Stimulated activated CD8-positive, alpha-beta memory T cell treated with anti-CD3 and anti-CD28 coated beads, Interleukin-4, amount 100 ng/mL, for 1 hour (primary cell): ENCODE data around the gene EPOP.

Experiments
- DNase-seq, 2 donors: peaks; one replicate each; pipeline ENCODE4 v3.0.0-alpha.2; 2020; ENCODE audit warnings: low read depth in 2 of 2, low spot score in 1 of 2

EPOP gene

DNA sequence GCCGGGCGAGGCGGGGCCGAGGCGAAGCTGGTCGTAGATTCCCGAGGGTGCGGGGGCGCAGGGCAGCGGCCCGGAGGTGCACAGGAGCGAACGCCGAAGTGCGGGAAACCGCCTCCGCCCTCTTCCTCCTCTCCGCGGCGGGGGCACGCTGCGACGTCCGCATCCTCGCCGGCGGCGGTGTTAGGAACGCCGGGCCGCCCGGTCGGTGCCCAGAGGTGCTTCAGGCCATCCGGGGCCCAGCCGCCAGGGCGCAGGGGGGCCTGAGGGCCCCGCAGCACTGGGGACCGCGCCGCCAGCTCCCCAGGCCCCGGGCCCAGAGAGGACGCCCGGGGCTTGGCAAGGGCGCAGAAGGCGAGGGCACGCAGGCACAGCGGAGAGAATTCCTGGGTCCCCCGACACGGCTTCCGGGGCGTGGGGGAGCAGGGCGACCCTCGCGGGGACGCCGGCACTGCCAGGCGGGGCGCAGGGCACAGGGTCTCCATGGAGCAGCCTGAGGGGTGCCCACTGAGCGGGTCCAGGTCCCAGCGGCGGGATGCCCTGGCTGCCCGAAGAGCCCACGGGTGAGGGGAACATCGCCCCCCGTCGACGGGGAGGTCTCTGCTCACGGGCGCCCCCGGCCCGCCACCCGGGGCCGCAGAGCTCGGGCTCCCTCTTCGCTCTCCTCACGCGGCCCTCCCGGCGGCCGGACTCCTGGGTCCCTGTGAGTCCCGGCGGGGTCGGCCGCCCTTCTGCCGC lies 576 bp downstream of the EPOP start:
- no peak for DNase-seq

DNA sequence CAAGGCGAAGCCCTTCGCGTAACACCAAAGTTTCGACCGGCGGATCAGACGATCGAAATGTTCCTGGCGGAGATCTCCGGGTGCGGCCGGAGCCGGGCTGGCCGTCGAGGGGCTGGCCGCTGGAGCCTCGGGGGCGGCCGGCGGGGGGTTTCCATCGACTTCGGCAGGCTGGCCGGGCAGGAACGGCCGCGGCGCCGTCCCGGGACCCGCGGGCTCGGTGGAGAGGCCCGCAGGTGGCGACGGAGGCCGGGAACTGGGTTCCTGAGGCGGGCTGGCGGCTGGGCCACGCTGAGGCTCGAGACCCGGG lies 1.1 kb downstream of the EPOP start:
- DNase-seq = no peak

DNA sequence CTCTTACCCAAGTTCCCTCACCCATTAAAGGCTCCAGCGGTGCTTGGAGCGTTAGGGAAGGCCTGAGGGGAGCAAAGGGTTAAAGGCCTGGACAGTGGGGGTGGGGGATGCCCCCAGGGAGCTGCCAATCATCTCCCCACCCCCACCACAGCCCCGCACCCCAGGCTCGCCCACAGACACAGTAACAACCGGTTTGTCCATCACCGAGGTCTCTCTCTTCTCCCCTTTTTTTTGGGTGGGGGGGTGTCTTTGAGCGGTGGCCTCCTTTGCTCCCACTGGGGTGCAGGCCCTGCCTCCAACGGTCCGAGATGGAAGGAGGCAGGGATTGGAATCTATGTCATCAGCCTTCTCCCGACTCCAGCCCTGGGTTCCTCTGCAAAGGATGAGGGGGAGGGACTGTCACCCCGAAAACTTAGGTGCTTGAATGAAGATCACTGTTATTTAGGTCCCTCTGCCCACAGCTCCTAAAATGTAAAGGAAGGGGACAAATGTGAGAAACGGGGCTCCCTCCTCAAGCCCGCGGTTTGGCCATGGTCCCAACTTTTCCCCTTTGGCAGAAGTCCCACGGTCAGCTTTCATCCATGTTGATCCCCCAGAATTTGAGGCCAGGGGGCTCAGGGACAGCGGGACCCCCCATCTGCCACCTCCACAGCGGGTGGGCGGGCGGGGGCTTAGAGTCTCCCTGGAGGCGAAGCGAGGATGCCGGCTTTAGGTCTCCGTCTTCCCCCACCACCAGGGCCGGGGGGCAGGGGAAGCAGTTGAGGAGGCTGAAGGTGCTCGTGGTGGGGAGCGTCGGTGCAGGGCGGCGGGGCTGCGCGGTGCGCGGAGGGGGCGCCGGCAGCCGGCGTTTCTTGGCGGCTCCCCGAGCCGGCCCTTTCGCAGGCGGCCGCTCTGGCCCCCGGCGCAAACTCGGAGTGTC lies 1.7 kb downstream of the EPOP start:
- no peak for DNase-seq

DNA sequence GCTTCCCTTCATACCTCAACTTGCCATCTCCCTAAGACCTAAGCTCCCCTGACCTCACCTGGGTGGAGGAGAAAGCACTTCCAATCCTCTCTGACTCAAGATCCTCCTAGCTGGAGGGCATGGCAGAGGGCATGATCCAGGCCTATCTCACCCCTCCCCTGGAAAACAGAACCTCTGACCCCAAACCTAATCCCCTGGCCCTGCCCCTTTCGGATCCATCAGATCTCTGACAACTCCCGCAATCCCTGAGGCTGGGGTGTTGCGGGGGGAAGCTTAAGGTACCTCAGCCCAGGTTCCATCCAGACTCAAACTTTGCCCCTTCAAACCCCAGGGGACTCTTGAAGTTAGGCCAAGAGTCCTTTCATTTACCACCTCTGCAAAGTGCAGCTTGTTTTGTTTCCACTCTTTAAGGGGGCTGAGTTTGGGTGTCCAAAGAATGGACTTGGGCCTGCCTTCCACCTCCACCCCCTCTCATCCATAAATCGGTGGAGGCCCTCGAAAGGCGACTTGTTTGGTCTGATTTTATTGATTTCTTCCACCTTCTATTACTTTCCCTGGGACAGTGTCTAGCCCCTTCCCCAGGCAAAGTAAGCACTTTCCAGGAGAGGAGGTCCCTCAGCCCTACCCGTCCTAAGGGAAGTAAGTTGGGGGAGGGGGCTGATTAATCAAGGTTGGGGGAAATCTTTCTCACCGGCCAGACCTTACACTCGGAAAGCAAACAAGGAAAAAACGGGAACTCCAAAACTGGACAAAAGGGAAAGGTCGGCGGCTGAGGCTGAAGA lies 2.6 kb downstream of the EPOP start:
- DNase-seq = no peak

DNA sequence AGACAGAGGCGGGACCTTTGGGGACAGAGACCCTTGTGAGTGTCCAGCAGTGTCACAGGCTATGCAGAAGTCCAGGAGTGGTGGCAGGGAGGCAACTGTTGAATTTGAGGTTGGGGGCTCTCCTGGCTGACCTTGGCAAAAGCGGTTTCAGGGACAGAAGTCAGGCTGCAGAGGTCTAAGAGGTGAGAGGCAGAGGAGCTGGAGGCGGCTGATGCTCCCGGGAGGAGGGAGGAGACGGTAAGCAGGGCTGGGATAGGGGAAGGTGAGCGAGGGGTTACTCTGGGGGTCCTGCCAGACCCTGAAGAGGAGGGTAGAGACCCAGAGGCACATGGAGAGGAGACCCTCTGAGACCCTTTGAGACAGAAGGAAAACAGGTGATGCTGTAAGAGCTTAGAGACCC lies 5.2 kb downstream of the EPOP start:
- DNase-seq = no peak

DNA sequence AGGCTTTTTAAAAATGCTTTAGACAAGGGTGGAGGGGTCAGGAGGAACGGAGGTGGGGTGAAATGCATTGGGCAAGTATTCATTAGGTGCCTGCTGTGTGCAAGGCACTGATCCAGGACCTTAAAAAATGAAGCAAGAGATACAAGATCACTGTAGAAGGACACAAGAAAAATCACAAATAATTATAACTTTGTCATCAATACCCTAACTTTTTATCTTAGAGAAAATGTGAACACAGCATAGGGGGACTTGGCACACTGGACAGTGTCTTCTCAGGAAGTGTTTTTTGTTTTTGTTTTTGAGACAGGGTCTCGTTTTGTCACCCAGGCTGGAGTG lies 7.0 kb downstream of the EPOP start:
- no peak for DNase-seq

DNA sequence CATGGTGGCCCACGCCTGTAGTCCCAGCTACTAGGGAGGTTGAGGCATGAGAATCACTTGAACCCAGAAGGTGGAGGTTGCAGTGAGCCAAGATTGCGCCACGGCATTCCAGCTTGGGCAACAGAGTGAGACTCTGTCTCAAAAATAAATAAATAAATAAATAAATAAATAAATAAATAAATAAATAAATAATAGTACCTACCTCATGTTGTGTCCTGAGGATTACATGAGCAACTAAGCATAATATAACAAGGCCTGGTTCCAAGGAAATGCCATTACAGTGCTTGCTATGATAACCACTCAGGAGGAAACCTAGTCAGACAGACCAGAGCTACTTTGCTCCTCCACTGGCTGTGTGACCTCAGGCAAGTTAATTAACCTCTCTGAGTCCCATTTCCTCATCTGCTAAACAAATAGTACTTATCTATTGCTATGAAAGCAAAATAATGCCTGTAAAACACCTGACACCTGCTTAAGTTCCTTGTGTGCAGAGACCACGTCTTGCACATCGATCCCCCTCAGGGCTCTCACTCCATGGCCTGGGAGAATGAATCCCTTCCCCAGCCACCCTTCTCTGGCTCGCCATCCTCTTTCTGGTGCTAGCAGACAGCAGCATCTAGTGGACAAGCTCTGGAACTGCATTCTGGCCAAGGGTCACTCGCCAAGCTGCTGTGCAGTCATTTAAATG lies 7.5 kb downstream of the EPOP start:
- DNase-seq = peak in 1 of 2 donors; percentile 25

DNA sequence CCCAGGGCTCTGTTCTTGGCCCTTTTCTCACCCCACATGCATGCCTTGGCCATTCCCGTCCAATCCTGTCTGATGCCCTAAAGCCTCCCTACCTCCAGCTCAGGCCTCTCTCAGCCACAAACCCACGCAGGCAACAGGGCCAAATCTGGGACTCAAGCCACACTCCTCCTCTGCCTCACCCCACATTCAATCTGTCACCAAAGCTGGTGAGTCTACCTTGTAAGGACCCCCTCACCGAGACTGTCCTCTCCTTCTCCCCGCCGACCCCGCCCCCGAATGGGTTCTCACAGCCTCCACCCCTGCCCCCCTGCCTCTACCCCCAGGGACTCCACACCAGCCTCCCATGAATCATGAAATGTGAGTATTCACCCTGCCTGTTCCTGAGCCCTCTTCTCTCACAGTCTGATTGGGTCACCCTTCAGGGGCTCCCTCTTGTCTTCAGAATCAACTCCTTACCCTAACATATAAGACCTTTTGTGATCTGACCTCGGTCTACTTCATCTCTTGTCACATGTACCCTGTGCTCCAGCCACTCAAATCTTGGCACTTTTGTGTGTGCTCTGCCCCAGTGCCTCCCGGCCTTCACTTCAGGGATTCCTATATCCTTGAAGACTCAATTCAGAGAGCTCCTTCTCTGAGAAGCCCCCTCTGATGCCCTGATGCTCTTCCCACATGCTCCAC lies 10.7 kb downstream of the EPOP start:
- no peak for DNase-seq

DNA sequence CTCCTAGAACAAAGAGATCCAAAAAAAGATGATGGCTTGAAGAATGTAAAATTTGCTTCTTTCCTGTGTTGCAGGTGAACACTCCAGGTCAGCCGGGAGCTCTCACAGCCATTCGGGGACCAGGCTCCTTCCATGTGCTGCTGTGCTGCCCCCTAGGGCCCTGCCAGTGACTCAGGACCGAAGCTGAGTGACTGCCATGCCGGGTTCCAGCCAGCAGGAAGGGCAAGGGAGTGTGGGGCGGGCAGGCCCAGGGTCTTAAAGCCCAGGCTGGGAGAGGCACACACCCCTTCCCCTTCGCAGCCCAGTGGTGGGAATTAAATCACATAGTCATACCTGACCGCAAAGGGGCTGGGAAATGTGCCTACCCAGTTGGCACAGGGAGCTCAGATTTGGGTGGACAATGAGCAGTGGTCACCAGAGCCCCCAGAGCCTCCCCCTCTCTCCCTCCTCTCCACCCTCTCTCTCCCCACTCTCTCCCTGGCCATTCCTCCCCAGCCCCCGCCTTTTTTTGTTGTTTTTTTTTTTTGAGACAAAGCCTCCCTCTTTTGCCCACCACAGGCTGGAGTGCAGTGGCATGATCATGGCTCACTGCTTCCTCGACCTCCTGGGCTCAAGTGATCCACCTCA lies 11.5 kb downstream of the EPOP start:
- DNase-seq = no peak

DNA sequence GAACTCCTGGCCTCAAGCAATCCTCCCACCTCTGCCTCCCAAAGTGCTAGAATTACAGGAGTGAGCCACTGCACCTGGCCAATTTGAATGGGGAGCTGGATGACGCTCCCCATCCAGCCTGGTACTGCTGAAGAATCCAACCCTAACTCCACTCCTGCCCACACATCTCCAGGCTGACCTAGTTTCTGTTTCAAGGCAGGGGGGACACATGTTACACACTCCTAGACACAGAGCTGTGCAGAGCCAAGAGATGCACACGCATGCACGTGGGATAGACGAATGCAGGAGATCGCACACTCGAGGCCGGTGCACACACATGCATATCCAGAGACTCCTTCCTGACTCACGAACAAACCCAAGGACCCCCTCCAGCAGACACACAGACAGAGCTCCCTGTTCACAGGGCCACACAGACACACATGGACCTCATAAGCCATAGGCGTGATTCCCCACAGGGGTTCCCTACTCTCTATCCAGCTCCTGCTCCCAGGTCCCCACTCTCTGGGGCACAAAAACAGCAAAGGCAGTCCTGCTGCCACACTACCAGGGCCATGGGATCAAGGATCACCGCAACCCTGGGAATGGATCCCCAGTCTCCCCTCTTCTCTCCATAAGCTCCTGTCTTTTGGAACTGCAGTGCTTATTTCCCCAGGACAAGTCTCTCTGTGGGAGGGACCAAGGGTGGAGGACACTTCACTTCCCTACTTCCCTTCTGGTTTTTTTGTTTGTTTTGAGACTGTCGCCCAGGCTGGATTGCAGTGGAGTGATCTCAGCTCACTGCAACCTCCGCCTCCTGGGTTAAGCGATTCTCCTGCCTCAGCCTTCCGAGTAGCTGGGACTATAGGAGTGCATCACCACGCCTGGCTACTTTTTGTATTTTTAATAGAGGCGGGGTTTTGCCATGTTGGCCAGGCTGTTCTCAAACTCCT lies 14.4 kb downstream of the EPOP start:
- no peak for DNase-seq

DNA sequence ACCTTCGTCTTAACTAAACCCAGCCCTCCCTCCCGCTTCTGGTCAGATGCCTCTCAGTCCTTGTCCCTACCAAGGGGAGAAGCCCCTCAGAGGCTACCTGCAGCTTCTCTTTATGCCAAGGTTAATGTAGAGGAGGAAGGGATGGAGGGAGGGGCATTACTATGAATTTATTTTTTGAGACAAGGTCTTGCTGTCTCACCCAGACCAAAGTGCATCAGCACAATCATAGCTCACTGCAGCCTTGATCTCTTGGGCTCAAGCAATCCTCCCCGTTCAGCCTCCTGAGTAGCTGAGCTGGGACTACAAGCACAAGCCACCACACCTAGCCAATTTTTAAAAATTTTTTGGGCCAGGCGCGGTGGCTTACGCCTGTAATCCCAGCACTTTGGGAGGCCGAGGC lies 15.3 kb downstream of the EPOP start:
- DNase-seq = no peak

DNA sequence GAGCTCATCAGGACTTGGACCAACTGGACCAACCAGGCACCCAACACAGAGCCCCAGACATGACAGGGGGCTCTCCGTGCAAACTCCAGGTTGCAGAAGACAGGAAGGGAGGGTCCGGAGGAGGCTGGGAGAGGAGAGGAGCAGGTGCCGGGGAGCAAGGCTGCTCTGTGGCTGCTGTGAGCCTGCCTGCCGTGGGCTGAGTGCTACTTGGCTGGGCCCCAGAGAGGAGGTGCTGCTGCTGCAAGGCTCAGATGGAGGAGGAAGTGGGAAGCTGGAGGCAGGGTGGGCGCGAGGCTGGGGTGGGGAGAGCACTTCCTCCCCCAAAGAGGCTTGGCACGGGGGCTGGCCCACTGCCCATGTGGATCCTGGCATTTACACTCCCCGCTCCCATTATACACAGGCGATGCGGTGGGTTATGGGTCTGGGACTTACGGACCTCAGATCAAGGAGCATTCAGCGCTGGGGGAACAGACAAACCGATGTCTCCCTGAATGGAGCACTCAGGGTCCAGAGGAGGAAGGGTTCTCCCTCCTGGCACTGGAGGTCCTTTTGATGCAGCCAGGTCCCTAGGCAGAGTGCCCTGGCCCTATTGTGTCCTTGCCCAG lies 15.9 kb downstream of the EPOP start:
- DNase-seq = no peak

DNA sequence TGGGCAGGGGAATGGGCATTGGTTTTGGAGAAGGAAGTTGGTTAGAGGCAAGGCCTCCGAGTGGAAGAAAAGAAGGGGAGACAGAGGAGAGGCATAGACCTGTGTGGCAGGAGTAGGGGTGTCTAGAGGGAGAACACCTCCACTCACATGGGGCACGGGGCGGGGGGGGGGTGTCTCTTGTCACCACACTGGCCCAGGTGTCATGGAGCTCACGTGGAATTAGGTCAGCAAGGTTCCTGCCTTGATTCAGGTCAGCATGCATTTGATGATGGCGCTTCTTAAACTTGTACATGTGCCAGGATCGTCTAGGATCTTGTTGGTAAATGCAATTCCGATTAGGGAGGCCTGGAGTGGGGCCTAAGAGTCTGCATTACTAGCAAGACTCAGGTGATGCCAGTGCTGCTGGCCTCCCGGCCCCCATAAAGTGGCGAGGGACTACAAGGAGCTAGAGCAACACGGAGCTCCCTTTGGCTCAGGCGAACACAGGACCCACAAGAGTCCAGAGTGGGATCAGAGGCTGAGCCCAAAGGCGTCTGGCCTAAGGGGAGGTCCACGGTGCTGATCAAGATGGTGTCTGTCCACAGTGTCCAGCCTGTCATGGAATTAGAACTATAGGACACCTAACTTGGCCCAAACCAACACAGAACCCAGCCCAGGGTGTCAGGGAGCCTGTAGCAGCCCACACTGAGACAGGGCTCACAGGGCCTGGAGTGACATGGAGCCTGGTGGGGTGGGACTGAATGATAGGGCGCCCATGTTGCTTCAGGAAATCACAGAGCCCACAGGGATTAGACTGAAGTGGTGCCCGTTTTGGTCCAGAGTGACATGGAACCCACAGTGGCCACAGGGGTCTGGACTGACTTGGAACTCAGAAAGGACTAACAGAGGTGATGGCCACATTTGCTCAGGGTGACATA lies 16.7 kb downstream of the EPOP start:
- DNase-seq = no peak

DNA sequence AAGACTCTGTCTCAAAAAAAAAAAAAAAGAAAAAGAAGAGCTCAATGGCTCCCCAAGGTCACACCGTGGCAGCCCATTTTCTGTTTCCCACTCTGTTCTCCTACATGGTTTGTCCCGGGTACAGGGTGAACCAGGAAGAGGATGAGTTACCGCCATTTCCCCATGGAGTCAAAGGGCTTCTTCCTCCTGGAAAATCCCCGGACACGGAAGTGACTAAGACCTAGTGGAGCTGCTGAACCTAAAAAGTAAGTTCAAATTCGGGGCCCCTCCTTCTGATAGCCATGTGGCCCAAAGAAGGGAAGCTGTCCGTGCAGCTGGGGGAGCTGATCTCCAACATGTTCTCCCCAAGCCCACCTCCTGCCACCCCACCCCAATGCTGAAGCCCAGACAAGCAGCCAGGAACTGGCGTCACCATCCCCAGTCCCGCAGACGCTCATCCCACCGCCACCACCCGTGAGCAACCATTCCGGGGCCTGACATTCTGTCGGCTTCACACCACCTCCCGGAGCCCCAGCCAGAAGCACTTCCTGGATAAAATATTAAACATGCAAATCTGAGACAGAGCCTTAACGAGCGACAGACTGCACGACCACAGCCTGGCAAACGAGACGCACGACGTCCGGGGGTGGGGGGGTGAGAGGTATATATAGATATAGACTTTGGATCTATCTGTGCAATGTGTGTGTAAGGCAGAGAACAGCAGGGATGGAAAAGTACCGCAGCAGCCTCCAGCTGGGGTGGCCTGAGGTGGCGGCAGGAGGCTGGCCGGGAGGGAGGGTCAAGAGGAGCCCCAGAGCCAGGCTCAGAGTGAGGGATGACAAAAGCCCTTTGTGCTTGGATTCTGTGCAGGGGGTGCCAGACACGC lies 17.6 kb downstream of the EPOP start:
- no peak for DNase-seq

DNA sequence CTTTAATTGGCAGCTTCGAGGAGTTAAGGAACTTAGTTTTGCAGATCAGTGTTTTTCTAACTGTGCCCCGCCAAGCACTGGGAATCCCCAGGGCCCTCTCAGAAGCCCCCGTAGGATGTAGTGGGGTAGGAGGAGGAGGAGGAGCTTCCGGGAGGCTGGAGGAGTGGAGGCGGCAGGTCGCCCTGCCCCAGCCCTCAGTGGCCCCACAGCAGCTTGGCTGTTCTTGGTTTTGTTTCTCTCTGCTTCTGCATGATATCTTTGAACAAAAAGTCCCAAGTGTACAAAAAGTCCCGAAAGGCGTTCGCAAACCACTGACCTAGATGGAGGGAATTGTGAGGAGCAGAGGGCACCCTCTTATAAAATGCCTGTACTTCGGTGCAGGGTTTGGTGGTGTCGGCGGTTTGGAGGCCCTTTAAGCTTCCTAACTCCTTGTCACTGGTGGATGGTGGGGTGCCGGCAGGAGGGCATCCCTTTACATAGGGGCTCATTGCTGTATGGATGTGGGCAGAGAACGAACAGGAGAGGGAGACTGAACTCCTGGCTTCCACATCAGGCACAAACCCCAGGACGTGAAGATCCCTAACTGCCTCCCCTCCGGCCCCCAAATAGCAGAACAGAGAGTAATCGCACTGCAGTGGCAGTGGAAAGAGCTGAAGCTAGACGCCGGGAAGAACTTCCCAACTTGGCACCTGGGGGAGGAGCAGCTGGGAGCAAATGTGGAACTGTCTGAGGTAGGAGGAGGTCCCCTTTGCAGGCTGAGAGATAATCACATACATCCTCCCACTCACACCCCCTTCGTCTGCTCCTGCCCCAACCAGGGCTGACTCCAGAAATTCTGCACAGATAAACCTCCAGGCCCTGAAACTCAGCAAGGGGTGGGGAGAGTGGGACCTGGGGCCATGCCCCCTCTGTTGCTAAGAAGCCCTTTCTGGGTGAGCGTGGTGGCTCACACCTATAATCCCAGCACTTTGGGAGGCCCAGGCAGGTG lies 20.1 kb downstream of the EPOP start:
- no peak for DNase-seq

DNA sequence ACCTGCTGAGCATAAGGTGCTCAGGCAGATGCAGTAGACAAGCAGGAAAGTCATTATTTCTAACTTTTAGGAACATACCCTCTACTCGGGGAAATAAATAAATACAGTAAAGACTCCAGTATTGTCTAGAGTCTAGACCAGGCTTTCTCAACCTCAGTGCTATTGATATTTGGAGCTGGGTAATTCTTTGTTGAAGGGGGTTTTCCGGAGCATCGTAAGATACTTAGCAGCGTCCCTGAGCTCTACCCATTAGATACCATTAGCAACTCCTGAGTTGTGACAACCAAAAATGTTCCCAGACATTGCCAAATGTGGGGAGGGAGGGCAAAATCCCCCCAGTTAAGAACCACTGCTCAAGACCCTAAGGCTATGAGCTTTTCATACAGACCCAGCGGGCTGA lies 21.1 kb downstream of the EPOP start:
- no peak for DNase-seq
